ENCODE results near the gene ACTMAP. TPM values are rescaled to one million over a fixed set of nuclear protein-coding genes. Genes with fewer than 3 reads are reported as not detected.
A peak's percentile ranks its signal among the peaks of the same experiment; 100 is the strongest.

The ACTMAP gene
- total RNA-seq, 1 experiment from 2014 or later = 27.7 TPM

- Histone ChIP-seq H3K27me3 (ENCODE audit: insufficient read depth, low read length) (no peaks in the 10 kb centered on the region), H3K4me1 (ENCODE audit: insufficient read depth, low read length) (0 out of 2 replicates have a peak, but pooled peaks cover 2% of the 10 kb centered on the region), H4K91ac (ENCODE audit: insufficient read length, low read depth, low read length) (no peak overlapping the region), H2BK20ac (ENCODE audit: low read depth, low read length, poor library complexity, severe bottlenecking) (no peak overlapping the region), H2BK120ac (ENCODE audit: low read depth, low read length, poor library complexity, severe bottlenecking) (no peak overlapping the region), H4K5ac (ENCODE audit: insufficient read length, low read depth, low read length) (peak overlapping the region; percentile 57), H2BK5ac (ENCODE audit: insufficient read length, low read length) (no peak overlapping the region), H2BK12ac (ENCODE audit: insufficient read length, low read depth, low read length) (no peak overlapping the region), H3K4ac (ENCODE audit: low read depth, low read length) (no peak overlapping the region), H3K4me2 (ENCODE audit: insufficient read depth, insufficient read length, low read length) (no peak overlapping the region), H2AFZ (ENCODE audit: low read length) (no peak overlapping the region), H3T11ph (ENCODE audit: low read length) (no peak overlapping the region), H3K18ac (ENCODE audit: insufficient read length, low read depth, low read length) (no peak overlapping the region), H3K27ac (ENCODE audit: insufficient read length, low read depth, low read length) (no peak overlapping the region), H3K23ac (ENCODE audit: insufficient read length, low read depth, low read length) (no peak overlapping the region), H4K20me1 (ENCODE audit: control insufficient read depth, insufficient read depth, insufficient read length) (no peaks in the 10 kb centered on the region), H3K79me2 (ENCODE audit: insufficient read depth, low read length) (no peaks in the 10 kb centered on the region), H4K8ac (replicated peaks; ENCODE audit: insufficient read length, low read depth, low read length) (no peak overlapping the region), H3K9ac (ENCODE audit: extremely low read depth, insufficient read length, low read length) (no peak overlapping the region), H3K79me1 (ENCODE audit: insufficient read depth, low read depth, low read length, poor library complexity, severe bottlenecking) (no peaks in the 10 kb centered on the region), H3K9me3 (ENCODE audit: control insufficient read depth, low read depth, low read length) (no peaks in the 10 kb centered on the region), H3K56ac (ENCODE audit: insufficient read length, low read depth, low read length) (no peak overlapping the region), H2BK15ac (ENCODE audit: low read depth, low read length) (no peak overlapping the region), H3K14ac (ENCODE audit: insufficient read depth, low read length) (0 out of 2 replicates have a peak overlapping the region, but pooled peaks have one; percentile 46), H2AK5ac (ENCODE audit: insufficient read length, low read length) (no peak overlapping the region), H3K23me2 (ENCODE audit: insufficient read length, low read depth, low read length, poor library complexity, severe bottlenecking) (peaks cover 4% of the 10 kb centered on the region)
- Mint-ChIP-seq H3K36me3 (ENCODE audit: insufficient read depth in 1 of 3, low read depth in 3 of 3) (peaks cover 1 to 10% (median 3%) of the 10 kb centered on the region in 3 experiments; a peak in 4 of 7 replicates), H3K4me1 (peaks cover 23 to 33% of the 10 kb centered on the region in 2 experiments), H3K9me3 (peaks cover 0 to 2% of the 10 kb centered on the region in 2 experiments; a peak in 4 of 5 replicates), H3K27me3 (ENCODE audit: low read depth) (no peaks in the 10 kb centered on the region), H3K27ac (no peak overlapping the region), H3K4me3 (peak overlapping the region in 1 of 2 experiments; percentile 42; a peak in 1 of 5 replicates)
- whole genome bisulfite sequencing (ENCODE audit: extremely low coverage, insufficient read length, low lambda C conversion rate) = no CpG with 5 or more reads among the region's 10 CpGs
- DNase-seq = no peak
- no peak for TF ChIP-seq CTCF (conservative IDR thresholded peaks at IDR 0.05)
These were observed 25.4 kb upstream of the ACTMAP start for GRCh38 chr19:40775632-40776022.

Data from H9 (cell line).